ENCODE measurements around the gene ALG12.

The ALG12 gene

DNA sequence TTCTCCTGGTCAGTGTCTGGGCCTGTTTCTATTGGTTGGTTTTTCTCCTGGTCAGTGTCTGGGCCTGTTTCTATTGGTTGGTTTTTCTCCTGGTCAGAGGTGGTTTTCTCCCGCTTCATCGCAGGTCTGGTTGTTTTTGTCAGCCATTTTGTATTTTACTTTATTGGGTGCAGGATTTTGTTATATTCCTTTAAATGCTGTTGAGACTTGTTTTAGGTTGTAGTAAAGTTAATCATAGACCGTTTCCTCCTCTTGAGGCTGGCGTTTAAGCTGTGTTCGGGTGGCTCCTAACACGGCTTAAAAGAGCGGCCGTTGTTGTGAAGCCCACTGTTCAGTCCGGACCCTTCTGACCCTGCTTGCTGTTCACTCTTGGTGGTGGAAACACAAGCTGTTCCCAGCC, 38.4 kb downstream of the ALG12 start:
- Histone ChIP-seq H3K79me2 (ENCODE audit: insufficient read depth, low read length) (peaks cover 81% of the 10 kb centered on the region), H3F3A (ENCODE audit: insufficient read depth) (no peaks in the 10 kb centered on the region), H3K9me3 (ENCODE audit: insufficient read depth, low read length) (no peaks in the 10 kb centered on the region), H3K4me3 (ENCODE audit: insufficient read depth, low read length, poor library complexity, severe bottlenecking) (no peak overlapping the region), H4K20me1 (ENCODE audit: low read depth, low read length) (peaks cover 3% of the 10 kb centered on the region; the same call in 1 of the 2 replicates), H3K27ac (ENCODE audit: low read depth, low read length) (no peak overlapping the region), H3K27me3 (ENCODE audit: low read length) (no peaks in the 10 kb centered on the region), H3K9ac (ENCODE audit: low read length) (no peak overlapping the region), H2AFZ (ENCODE audit: low read depth, low read length, severe bottlenecking) (no peak overlapping the region), H3K9me2 (replicated peaks; ENCODE audit: insufficient read depth, low read length) (no peaks in the 10 kb centered on the region), H3K36me3 (ENCODE audit: low read length) (no peaks in the 10 kb centered on the region), H3K4me2 (ENCODE audit: low read depth, low read length, poor library complexity, severe bottlenecking) (no peak overlapping the region)
- TF ChIP-seq EZH2phosphoT487 (conservative IDR thresholded peaks at IDR 0.05; ENCODE audit: low read length): no peak
- TF ChIP-seq, protein P1, sequence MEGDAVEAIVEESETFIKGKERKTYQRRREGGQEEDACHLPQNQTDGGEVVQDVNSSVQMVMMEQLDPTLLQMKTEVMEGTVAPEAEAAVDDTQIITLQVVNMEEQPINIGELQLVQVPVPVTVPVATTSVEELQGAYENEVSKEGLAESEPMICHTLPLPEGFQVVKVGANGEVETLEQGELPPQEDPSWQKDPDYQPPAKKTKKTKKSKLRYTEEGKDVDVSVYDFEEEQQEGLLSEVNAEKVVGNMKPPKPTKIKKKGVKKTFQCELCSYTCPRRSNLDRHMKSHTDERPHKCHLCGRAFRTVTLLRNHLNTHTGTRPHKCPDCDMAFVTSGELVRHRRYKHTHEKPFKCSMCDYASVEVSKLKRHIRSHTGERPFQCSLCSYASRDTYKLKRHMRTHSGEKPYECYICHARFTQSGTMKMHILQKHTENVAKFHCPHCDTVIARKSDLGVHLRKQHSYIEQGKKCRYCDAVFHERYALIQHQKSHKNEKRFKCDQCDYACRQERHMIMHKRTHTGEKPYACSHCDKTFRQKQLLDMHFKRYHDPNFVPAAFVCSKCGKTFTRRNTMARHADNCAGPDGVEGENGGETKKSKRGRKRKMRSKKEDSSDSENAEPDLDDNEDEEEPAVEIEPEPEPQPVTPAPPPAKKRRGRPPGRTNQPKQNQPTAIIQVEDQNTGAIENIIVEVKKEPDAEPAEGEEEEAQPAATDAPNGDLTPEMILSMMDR (IDR thresholded peaks at IDR 0.05; ENCODE audit: insufficient read depth, low read length, poor library complexity, severe bottlenecking): no peak

DNA sequence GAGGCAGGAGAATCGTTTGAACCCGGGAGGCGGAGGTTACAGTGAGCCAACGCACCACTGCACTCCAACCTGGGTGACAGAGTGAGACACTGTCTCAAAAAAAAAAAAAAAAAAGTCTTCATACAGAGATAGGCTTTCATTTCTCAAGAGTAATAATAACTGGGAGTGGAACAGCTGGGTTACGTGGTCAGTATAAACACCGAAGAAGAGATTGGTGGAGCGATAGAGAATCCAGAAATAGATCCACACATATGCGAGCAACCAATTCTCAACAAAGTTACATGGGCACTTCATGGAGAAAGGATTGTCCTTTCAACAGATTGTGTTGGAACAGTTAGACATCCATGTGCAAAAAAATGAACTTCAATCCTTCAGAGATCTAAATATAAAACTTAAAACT, 40.0 kb downstream of the ALG12 start:
- Histone ChIP-seq H3F3A (ENCODE audit: insufficient read depth) (no peaks in the 10 kb centered on the region), H3K27ac (ENCODE audit: low read depth, low read length) (no peak overlapping the region), H3K27me3 (ENCODE audit: low read length) (no peaks in the 10 kb centered on the region), H3K36me3 (ENCODE audit: low read length) (no peaks in the 10 kb centered on the region), H3K79me2 (ENCODE audit: insufficient read depth, low read length) (peaks cover 90% of the 10 kb centered on the region), H4K20me1 (ENCODE audit: low read depth, low read length) (peaks cover 3% of the 10 kb centered on the region; the same call in 1 of the 2 replicates), H3K9ac (ENCODE audit: low read length) (no peak overlapping the region), H3K4me2 (ENCODE audit: low read depth, low read length, poor library complexity, severe bottlenecking) (no peak overlapping the region), H3K9me2 (replicated peaks; ENCODE audit: insufficient read depth, low read length) (no peaks in the 10 kb centered on the region), H3K9me3 (ENCODE audit: insufficient read depth, low read length) (no peaks in the 10 kb centered on the region), H3K4me3 (ENCODE audit: insufficient read depth, low read length, poor library complexity, severe bottlenecking) (no peak overlapping the region), H2AFZ (ENCODE audit: low read depth, low read length, severe bottlenecking) (no peak overlapping the region)
- no peak for TF ChIP-seq EZH2phosphoT487 (conservative IDR thresholded peaks at IDR 0.05; ENCODE audit: low read length)
- TF ChIP-seq, protein P1 (IDR thresholded peaks at IDR 0.05; ENCODE audit: insufficient read depth, low read length, poor library complexity, severe bottlenecking): no peak

DNA sequence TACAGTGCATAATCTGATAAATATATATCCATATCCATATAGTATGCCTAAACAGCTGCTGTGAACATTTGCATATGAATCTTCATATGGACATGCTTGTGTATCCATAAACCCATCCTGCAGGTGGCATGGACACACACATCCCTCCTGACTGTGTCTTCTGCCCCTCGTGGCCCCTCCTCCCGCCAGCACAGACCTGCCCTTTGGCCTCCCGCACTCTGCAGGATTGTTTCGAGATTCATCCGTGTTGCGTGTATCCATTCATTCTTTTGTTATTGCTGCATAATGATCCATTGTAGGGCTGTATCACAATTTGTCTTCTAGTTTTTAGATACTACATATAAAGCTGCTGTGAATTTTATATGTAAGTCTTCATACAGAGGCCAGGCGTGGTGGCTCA, 40.6 kb downstream of the ALG12 start:
- Histone ChIP-seq H3K79me2 (ENCODE audit: insufficient read depth, low read length) (peaks cover 90% of the 10 kb centered on the region), H3K27me3 (ENCODE audit: low read length) (no peaks in the 10 kb centered on the region), H3K4me3 (ENCODE audit: insufficient read depth, low read length, poor library complexity, severe bottlenecking) (no peak overlapping the region), H3K9me2 (replicated peaks; ENCODE audit: insufficient read depth, low read length) (no peaks in the 10 kb centered on the region), H3K9me3 (ENCODE audit: insufficient read depth, low read length) (no peaks in the 10 kb centered on the region), H3F3A (ENCODE audit: insufficient read depth) (no peaks in the 10 kb centered on the region), H3K9ac (ENCODE audit: low read length) (no peak overlapping the region), H3K36me3 (ENCODE audit: low read length) (no peaks in the 10 kb centered on the region), H3K4me2 (ENCODE audit: low read depth, low read length, poor library complexity, severe bottlenecking) (no peak overlapping the region), H2AFZ (ENCODE audit: low read depth, low read length, severe bottlenecking) (no peak overlapping the region), H3K27ac (ENCODE audit: low read depth, low read length) (no peak overlapping the region), H4K20me1 (ENCODE audit: low read depth, low read length) (peaks cover 3% of the 10 kb centered on the region; the same call in 1 of the 2 replicates)
- TF ChIP-seq EZH2phosphoT487 (conservative IDR thresholded peaks at IDR 0.05; ENCODE audit: low read length): no peak
- TF ChIP-seq, protein P1 (IDR thresholded peaks at IDR 0.05; ENCODE audit: insufficient read depth, low read length, poor library complexity, severe bottlenecking): no peak

Data from SU-DHL-6 (cell line).